Body of pancreas (tissue), 4 donors: ENCODE data around the gene DRD4.

Source experiments
- POLR2A ChIP-seq, 3 donors: fragments of 450-650 bp; IDR thresholded peaks; one replicate each; pipeline ENCODE4 v1.6.1; 2016; ENCODE audit warnings: antibody characterized with exemption in 3 of 3, mild to moderate bottlenecking in 2 of 3
- TF ChIP-seq, protein P1 (sequence below), 7 experiments: fragments of 450-650 bp in 4 of 7; fragments of 200-600 bp in 3 of 7; sonication (generic) in 3 of 7; IDR thresholded peaks; one replicate each; pipeline ENCODE4 v1.5.1; 2016 to 2019; ENCODE audit warnings: antibody characterized with exemption in 7 of 7

- TF ChIP-seq, protein P1, sequence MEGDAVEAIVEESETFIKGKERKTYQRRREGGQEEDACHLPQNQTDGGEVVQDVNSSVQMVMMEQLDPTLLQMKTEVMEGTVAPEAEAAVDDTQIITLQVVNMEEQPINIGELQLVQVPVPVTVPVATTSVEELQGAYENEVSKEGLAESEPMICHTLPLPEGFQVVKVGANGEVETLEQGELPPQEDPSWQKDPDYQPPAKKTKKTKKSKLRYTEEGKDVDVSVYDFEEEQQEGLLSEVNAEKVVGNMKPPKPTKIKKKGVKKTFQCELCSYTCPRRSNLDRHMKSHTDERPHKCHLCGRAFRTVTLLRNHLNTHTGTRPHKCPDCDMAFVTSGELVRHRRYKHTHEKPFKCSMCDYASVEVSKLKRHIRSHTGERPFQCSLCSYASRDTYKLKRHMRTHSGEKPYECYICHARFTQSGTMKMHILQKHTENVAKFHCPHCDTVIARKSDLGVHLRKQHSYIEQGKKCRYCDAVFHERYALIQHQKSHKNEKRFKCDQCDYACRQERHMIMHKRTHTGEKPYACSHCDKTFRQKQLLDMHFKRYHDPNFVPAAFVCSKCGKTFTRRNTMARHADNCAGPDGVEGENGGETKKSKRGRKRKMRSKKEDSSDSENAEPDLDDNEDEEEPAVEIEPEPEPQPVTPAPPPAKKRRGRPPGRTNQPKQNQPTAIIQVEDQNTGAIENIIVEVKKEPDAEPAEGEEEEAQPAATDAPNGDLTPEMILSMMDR (IDR thresholded peaks at IDR 0.05), result no peak
- no peak for TF ChIP-seq POLR2A (IDR thresholded peaks at IDR 0.05)
Measured at GRCh38 chr11:653837-654236, 16.8 kb downstream of the DRD4 start.
